ENCODE results near the gene TRAF2. TPM values are rescaled to one million over a fixed set of nuclear protein-coding genes. Genes with fewer than 3 reads are reported as not detected.

TRAF2 gene
- total RNA-seq, 5 donors from 2014 or later (not counting 1 experiment from before 2014, with no cell fraction given): 20.9 to 38.7 (median 33.7) TPM

Other genes with a start within 250 kb of the TRAF2 start
- 1 to 10 TPM in 3 of 5 donors, under 1 TPM in 2; 0.43 to 1.9 (median 1.1) TPM for gene EGFL7, start 223.6 kb upstream of the TRAF2 start, total RNA-seq
- 10 to 100 TPM in 4 of 5 donors, 1 to 10 TPM in 1; 6.5 to 13.0 (median 12.1) TPM for gene AGPAT2, start 199.1 kb upstream of the TRAF2 start, total RNA-seq
- 1 to 10 TPM in 1 of 5 donors, under 1 TPM in 4; 0.25 to 2.1 (median 0.77) TPM for gene DIPK1B, start 173.9 kb upstream of the TRAF2 start, total RNA-seq
- 1 to 10 TPM; 1.3 to 2.8 (median 2.2) TPM for gene LCN10, start 143.6 kb upstream of the TRAF2 start, total RNA-seq
- gene LCN6, start 138.0 kb upstream of the TRAF2 start, total RNA-seq: not detected
- gene LCN8, start 128.3 kb upstream of the TRAF2 start, total RNA-seq: under 1 TPM in 1 of 5 donors, not detected in 4; 0.16 TPM
- not detected for gene LCN15, start 122.0 kb upstream of the TRAF2 start, total RNA-seq
- 10 to 100 TPM; 24.4 to 53.5 (median 45.8) TPM for gene TMEM141, start 95.2 kb upstream of the TRAF2 start, total RNA-seq
- 1 to 10 TPM; 1.9 to 2.9 (median 2.3) TPM for gene CCDC183, start 90.2 kb upstream of the TRAF2 start, total RNA-seq
- gene RABL6, start 78.6 kb upstream of the TRAF2 start, total RNA-seq: 10 to 100 TPM; 60.5 to 86.7 (median 82.8) TPM
- 1 to 10 TPM; 2.1 to 7.5 (median 5.1) TPM for gene AJM1, start 44.0 kb upstream of the TRAF2 start, total RNA-seq
- 10 to 100 TPM; 23.3 to 56.8 (median 43.5) TPM for gene PHPT1, start 37.1 kb upstream of the TRAF2 start, total RNA-seq
- 10 to 100 TPM in 1 of 5 donors, 1 to 10 TPM in 4; 3.0 to 10.7 (median 7.1) TPM for gene MAMDC4, start 34.2 kb upstream of the TRAF2 start, total RNA-seq
- gene EDF1, start 20.2 kb upstream of the TRAF2 start, total RNA-seq: 100 to 1,000 TPM; 236 to 314 (median 297) TPM
- 100 to 1,000 TPM in 3 of 5 donors, 10 to 100 TPM in 2; 60.9 to 161 (median 145) TPM for gene FBXW5, start 58.2 kb downstream of the TRAF2 start, total RNA-seq
- gene C8G, start 58.7 kb downstream of the TRAF2 start, total RNA-seq: 1 to 10 TPM; 1.7 to 3.8 (median 3.2) TPM
- gene LCN12, start 65.8 kb downstream of the TRAF2 start, total RNA-seq: 1 to 10 TPM; 1.1 to 3.3 (median 2.2) TPM
- 10 to 100 TPM in 4 of 5 donors, 1 to 10 TPM in 1; 9.6 to 56.6 (median 26.4) TPM for gene PTGDS, start 91.0 kb downstream of the TRAF2 start, total RNA-seq
- gene LCNL1, start 96.5 kb downstream of the TRAF2 start, total RNA-seq: 1 to 10 TPM in 3 of 5 donors, under 1 TPM in 2; 0.29 to 2.2 (median 1.3) TPM
- gene PAXX, start 105.9 kb downstream of the TRAF2 start, total RNA-seq: 100 to 1,000 TPM in 4 of 5 donors, 10 to 100 TPM in 1; 81.3 to 173 (median 127) TPM
- gene CLIC3, start 110.1 kb downstream of the TRAF2 start, total RNA-seq: 10 to 100 TPM in 2 of 5 donors, 1 to 10 TPM in 3; 5.4 to 24.7 (median 8.0) TPM
- gene ABCA2, start 141.7 kb downstream of the TRAF2 start, total RNA-seq: 100 to 1,000 TPM in 3 of 5 donors, 10 to 100 TPM in 2; 58.6 to 138 (median 121) TPM
- gene FUT7, start 145.6 kb downstream of the TRAF2 start, total RNA-seq: 1 to 10 TPM; 1.1 to 7.7 (median 5.1) TPM
- gene NPDC1, start 159.7 kb downstream of the TRAF2 start, total RNA-seq: 10 to 100 TPM; 32.4 to 76.7 (median 57.0) TPM
- gene ENTPD2, start 167.5 kb downstream of the TRAF2 start, total RNA-seq: under 1 TPM in 1 of 5 donors, not detected in 4; 0.32 TPM
- gene SAPCD2, start 184.0 kb downstream of the TRAF2 start, total RNA-seq: 1 to 10 TPM in 1 of 5 donors, under 1 TPM in 4; 0.33 to 1.0 (median 0.83) TPM
- gene UAP1L1, start 191.0 kb downstream of the TRAF2 start, total RNA-seq: 10 to 100 TPM; 11.3 to 32.8 (median 19.3) TPM
- 10 to 100 TPM; 62.0 to 91.5 (median 84.8) TPM for gene MAN1B1, start 200.5 kb downstream of the TRAF2 start, total RNA-seq
- 100 to 1,000 TPM; 246 to 469 (median 425) TPM for gene DPP7, start 228.2 kb downstream of the TRAF2 start, total RNA-seq

Data from T-cell (primary cell).